A549 (cell line): Measurements from ENCODE around the gene RTN4.

Experiments used
- FOSL2 ChIP-seq, 2 experiments: fragments of 450-650 bp in 1 of 2; fragments of >200 bp in 1 of 2; sonication (Bioruptor Twin) in 1 of 2; formaldehyde crosslinking; IDR thresholded peaks; 2 replicates each; pipeline versions ENCODE4 v1.5.0 to v1.6.1; 2016 to 2020; ENCODE audit warnings: mild to moderate bottlenecking in 1 of 2, moderate library complexity in 1 of 2
- NFE2L2 ChIP-seq: fragments of 150-350 bp; conservative IDR thresholded peaks from 2 replicates; pipeline ENCODE4 v1.6.1; 2014; ENCODE audit warnings: low read length
- POLR2A ChIP-seq: IDR thresholded peaks from 2 replicates; pipeline ENCODE4 v1.6.1; 2012; ENCODE audit warnings: mild to moderate bottlenecking, low read length
- POLR2AphosphoS2 ChIP-seq: conservative IDR thresholded peaks from 2 replicates; pipeline ENCODE4 v1.6.1; 2012; ENCODE audit warnings: low read length, improper control_type of control experiment, inconsistent platforms
- RFX5 ChIP-seq: fragments of 450-650 bp; IDR thresholded peaks from 2 replicates; pipeline ENCODE4 v1.7.1; 2014; ENCODE audit warnings: antibody characterized with exemption, mild to moderate bottlenecking, moderate library complexity
- RNF2 ChIP-seq: fragments of 200-600 bp; sonication (generic); IDR thresholded peaks from 2 replicates; pipeline ENCODE4 v1.6.1; 2016; ENCODE audit warnings: low read depth, mild to moderate bottlenecking, antibody characterized with exemption, moderate library complexity, borderline replicate concordance
- TF ChIP-seq, protein P1 (sequence below): fragments of >200 bp; sonication (Bioruptor Twin); formaldehyde crosslinking; IDR thresholded peaks from 3 replicates; pipeline ENCODE4 v1.5.1; 2016
- TF ChIP-seq, protein P2 (sequence below): fragments of 150-350 bp; IDR thresholded peaks from 2 replicates; pipeline ENCODE4 v1.6.1; 2014; ENCODE audit warnings: low read depth, mild to moderate bottlenecking, low read length

DNA sequence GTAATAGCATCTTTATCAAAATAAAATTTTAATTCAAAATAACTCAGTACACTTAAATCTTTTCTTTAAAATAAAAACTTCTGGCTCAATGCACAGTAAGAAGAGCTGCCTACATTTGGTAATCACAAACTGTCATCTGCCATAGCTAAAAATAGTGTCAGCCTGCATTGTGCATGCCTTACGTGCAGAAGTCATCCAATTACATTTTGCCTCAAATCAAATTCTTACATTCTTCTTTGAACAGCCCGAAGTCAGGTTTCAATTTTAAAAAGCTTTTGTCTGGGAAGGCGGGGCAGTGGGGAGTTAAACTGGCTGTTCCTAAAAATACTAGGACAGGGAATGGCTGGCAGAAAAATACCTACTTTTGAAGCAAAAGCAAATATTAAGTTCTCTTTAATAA, 51.1 kb downstream of the RTN4 start:
- TF ChIP-seq NFE2L2 (no peak), RFX5 (no peak), POLR2AphosphoS2 (no peak), RNF2 (no peak), POLR2A (no peak), FOSL2 (IDR thresholded peaks at IDR 0.05) (no peak), FOSL2 (CRISPR knock-in tag; IDR thresholded peaks at IDR 0.05) (no peak)
- TF ChIP-seq, protein P1, sequence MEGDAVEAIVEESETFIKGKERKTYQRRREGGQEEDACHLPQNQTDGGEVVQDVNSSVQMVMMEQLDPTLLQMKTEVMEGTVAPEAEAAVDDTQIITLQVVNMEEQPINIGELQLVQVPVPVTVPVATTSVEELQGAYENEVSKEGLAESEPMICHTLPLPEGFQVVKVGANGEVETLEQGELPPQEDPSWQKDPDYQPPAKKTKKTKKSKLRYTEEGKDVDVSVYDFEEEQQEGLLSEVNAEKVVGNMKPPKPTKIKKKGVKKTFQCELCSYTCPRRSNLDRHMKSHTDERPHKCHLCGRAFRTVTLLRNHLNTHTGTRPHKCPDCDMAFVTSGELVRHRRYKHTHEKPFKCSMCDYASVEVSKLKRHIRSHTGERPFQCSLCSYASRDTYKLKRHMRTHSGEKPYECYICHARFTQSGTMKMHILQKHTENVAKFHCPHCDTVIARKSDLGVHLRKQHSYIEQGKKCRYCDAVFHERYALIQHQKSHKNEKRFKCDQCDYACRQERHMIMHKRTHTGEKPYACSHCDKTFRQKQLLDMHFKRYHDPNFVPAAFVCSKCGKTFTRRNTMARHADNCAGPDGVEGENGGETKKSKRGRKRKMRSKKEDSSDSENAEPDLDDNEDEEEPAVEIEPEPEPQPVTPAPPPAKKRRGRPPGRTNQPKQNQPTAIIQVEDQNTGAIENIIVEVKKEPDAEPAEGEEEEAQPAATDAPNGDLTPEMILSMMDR = no peak
- TF ChIP-seq, protein P2, sequence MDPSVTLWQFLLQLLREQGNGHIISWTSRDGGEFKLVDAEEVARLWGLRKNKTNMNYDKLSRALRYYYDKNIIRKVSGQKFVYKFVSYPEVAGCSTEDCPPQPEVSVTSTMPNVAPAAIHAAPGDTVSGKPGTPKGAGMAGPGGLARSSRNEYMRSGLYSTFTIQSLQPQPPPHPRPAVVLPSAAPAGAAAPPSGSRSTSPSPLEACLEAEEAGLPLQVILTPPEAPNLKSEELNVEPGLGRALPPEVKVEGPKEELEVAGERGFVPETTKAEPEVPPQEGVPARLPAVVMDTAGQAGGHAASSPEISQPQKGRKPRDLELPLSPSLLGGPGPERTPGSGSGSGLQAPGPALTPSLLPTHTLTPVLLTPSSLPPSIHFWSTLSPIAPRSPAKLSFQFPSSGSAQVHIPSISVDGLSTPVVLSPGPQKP = no peak
